Activated T-helper 2 cell treated with anti-CD3 and anti-CD28 coated beads, Interferon-gamma antibody, Interleukin-2, Interleukin-4, amounts not matched to agents 10 μg/mL and 5 μg/mL and 100 μg/mL, durations not matched to agents 14 hours and 24 hours and 36 hours (primary cell): ENCODE data around the gene FCSK. TPM values are rescaled to one million over a fixed set of nuclear protein-coding genes. Genes with fewer than 3 reads are reported as not detected.
"Not testable (repeated sequence)": the region's sequence is repeated elsewhere in the genome, so short reads cannot be mapped to it uniquely, and the experiment has no call there.

ENCODE experiments used
- DNase-seq: peaks from one replicate; pipeline ENCODE4 v3.0.0; 2021; ENCODE audit warnings: low spot score
- H3K27ac Mint-ChIP-seq: one replicate; pipeline ENCODE4 v1.8.0; 2021; ENCODE audit warnings: mixed read lengths
- H3K27me3 Mint-ChIP-seq: one replicate; pipeline ENCODE4 v1.8.0; 2021; ENCODE audit warnings: low read depth, mixed read lengths
- H3K36me3 Mint-ChIP-seq: one replicate; pipeline ENCODE4 v1.8.0; 2021; ENCODE audit warnings: low read depth, mixed read lengths
- H3K4me1 Mint-ChIP-seq: one replicate; pipeline ENCODE4 v1.8.0; 2021; ENCODE audit warnings: low read depth, mixed read lengths
- H3K4me3 Mint-ChIP-seq: one replicate; pipeline ENCODE4 v1.8.0; 2021; ENCODE audit warnings: low read depth, mild to moderate bottlenecking, moderate library complexity, mixed read lengths
- H3K9me3 Mint-ChIP-seq: one replicate; pipeline ENCODE4 v1.8.0; 2021; ENCODE audit warnings: mixed read lengths
- intact Hi-C: fragments of 100-400 bp; cut with micrococcal nuclease; formaldehyde crosslinking; loops from one replicate; pipeline ENCODE4 v1.15.1; 2023
- total RNA-seq: library from RNA; stranded (reverse); gene quantifications from 2 replicates; pipeline ENCODE4 v1.2.3, GENCODE V29; 2022

The FCSK gene
- total RNA-seq, 1 donor from 2014 or later = 19.7 TPM

DNA sequence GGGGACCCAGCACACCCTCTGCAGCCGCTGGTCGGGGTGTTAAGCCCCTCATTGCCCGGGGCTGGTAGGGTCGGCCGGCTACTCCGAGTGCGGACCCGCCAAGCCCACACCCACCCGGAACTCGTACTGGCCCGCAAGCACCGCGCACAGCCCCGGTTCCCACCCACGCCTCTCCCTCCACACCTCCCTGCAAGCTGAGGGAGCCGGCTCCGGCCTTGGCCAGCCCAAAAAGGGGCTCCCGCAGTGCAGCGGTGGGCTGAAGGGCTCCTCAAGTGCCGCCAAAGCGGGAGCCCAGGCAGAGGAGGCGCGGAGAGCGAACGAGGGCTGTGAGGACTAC lies 3.4 kb upstream of the FCSK start:
- DNase-seq, H3K27me3 Mint-ChIP-seq, H3K27ac Mint-ChIP-seq, H3K36me3 Mint-ChIP-seq, H3K9me3 Mint-ChIP-seq, intact Hi-C loops, H3K4me3 Mint-ChIP-seq: not testable (repeated sequence)
- peaks cover 16% of the 10 kb centered on the region for H3K4me1 Mint-ChIP-seq

DNA sequence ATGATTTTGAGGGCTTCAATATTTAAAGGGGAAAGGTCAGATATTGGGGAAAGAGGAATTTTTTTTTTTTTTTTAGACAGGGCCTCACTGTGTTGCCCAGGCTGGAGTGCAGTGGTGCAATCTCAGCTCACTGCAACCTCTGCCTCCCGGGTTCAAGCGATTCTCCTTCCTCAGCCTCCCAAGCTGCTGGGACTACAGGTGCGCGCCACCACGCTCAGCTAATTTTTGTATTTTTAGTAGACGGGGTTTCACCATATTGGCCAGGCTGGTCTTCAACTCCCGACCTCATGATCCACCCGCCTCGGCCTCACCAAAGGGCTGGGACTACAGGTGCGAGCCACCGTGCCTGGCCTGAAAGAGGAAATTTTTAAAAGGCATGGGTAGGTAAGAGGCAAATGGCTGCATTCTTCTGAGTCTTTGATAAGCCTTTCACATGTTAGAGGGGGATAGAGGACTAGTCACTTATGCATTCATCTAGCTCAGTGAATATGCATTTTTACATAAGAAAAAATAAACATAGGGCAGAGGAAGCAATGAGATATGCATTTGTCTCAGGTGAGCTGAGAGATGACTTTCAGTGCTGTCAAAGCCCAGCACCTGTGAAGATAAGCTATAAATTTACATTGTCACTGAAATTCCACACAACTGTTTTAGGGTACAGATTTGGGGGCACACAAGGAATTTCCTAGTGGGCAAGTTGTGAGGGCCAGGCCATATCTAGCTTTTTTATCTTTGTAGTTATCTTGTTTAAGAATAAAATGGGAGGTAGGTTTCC lies 1.1 kb upstream of the FCSK start:
- Mint-ChIP-seq H3K36me3 (no peaks in the 10 kb centered on the region), H3K4me3 (peak overlapping the region; percentile 88)
- intact Hi-C loops = no loop called here

DNA sequence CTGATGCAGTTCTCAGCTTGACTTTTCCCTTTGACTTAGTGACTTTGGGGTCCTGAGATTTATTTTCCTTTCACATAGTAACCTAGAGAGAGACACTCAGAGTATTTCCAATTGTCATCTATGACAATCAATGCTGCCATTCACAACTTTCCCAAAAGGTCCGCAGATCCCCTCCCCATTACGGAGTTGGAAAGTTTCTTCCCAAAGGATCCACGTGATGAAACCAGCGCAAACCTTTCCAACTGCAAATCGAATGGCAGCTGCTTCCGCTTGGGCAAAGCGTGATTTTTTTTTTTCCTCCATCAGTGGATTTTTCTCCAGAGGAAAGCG lies 538 bp upstream of the FCSK start:
- no peak for DNase-seq
- H3K9me3 Mint-ChIP-seq = no peaks in the 10 kb centered on the region
- no peaks in the 10 kb centered on the region for H3K27me3 Mint-ChIP-seq
- peak overlapping the region; percentile 78 for H3K27ac Mint-ChIP-seq
- H3K36me3 Mint-ChIP-seq = no peaks in the 10 kb centered on the region
- H3K4me1 Mint-ChIP-seq = peaks cover 16% of the 10 kb centered on the region
- H3K4me3 Mint-ChIP-seq = peak overlapping the region; percentile 88
- intact Hi-C loops = loop anchor here (1.0 kb wide), 2 partner anchors 15 to 59 kb away; partner anchors contain the start of gene ST3GAL2

More for the DNA sequence above, 1.1 kb upstream of the FCSK start:
- no peak for DNase-seq
- no peaks in the 10 kb centered on the region for H3K9me3 Mint-ChIP-seq
- peak overlapping the region; percentile 78 for H3K27ac Mint-ChIP-seq
- H3K4me1 Mint-ChIP-seq = peaks cover 16% of the 10 kb centered on the region
- no peaks in the 10 kb centered on the region for H3K27me3 Mint-ChIP-seq

DNA sequence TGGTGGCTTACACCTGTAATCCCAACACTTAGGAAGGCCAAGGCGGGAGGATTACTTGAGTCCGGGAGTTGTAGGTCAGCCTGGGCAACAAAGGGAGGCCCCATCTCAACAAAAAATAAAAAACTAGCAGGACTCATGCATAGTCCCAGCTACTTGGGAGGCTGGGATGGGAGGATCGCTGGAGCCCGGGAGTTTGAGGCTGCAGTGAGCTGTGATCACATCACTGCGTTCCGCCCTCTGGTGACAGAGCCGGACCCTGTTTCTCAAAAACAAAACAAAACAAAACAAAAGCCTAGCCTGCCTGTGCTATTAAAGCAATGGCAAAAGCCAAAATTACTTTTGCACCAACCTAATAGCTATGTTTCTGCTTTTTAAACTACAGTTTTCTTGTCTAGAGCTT lies 1.5 kb downstream of the FCSK start:
- intact Hi-C loops = no loop called here
- Mint-ChIP-seq H3K36me3 (no peaks in the 10 kb centered on the region), H3K27me3 (no peaks in the 10 kb centered on the region), H3K9me3 (no peaks in the 10 kb centered on the region), H3K4me3 (peak overlapping the region; percentile 15), H3K27ac (no peak overlapping the region), H3K4me1 (peaks cover 16% of the 10 kb centered on the region)
- no peak for DNase-seq

DNA sequence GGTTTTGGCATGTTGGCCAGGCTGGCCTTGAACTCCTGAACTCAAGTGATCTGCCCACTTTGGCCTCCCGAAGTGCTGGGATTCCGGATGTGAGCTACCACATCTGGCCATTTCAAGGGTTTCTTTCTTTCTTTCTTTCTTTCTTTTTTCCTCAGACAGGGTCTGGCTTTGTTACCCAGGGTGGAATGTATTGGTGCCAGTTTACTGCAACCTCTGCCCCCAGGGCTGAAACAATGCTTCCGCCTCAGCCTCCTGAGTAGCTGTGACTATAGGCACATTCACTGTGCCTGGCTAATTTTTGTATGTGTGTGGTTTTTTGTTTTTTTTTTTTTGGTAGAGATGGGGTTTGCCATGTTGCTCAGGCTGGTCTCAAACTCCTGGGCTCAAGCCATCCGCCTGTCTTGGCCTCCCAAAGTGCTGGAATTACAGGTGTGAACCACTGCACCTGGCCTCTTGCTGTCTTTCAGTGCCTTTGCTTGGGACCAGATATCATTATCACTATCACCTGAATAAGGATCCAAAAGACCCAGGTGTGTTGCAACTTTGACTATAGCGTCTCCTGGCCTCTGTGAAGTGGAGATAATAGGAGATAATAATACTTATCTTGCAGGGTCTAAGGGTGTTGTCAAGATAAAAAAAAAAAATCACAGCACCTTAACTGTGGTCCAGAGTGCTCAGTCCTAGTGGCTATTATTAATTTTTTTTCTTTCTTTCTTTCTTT lies 3.2 kb downstream of the FCSK start:
- intact Hi-C loops = no loop called here
- Mint-ChIP-seq H3K27me3 (no peaks in the 10 kb centered on the region), H3K9me3 (no peaks in the 10 kb centered on the region), H3K4me1 (peaks cover 16% of the 10 kb centered on the region), H3K27ac (no peak overlapping the region), H3K36me3 (no peaks in the 10 kb centered on the region), H3K4me3 (no peak overlapping the region)
- DNase-seq = no peak

DNA sequence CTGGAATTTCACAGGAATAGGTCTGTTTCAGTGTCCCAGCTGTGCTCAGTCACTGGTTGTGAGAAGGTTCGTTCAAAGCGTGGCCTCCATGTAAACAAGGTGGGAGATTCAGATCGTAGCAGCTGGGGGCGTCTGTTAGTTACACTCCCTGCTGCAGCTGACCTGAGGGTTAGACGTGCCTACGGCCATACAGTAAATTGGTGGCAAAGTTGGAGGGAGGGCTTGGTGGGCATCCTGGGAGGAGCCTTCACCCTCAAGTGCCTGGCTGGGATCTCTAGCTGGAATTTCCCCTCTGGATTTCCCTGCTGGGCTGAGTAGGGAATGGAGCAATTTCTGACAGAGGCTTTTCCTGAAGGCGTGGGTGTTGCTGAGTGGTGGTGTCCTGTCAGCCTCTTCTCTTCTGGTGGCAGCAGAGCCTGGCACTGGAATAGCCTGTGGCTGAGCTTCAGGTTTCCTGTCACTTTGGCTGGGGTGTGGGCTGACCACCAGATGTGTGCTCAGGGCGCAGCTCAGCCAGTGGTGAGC lies 6.4 kb downstream of the FCSK start:
- Mint-ChIP-seq H3K9me3 (no peaks in the 10 kb centered on the region), H3K4me1 (no peaks in the 10 kb centered on the region), H3K27ac (no peak overlapping the region), H3K36me3 (no peaks in the 10 kb centered on the region), H3K27me3 (no peaks in the 10 kb centered on the region), H3K4me3 (no peak overlapping the region)
- no peak for DNase-seq
- intact Hi-C loops = no loop called here

DNA sequence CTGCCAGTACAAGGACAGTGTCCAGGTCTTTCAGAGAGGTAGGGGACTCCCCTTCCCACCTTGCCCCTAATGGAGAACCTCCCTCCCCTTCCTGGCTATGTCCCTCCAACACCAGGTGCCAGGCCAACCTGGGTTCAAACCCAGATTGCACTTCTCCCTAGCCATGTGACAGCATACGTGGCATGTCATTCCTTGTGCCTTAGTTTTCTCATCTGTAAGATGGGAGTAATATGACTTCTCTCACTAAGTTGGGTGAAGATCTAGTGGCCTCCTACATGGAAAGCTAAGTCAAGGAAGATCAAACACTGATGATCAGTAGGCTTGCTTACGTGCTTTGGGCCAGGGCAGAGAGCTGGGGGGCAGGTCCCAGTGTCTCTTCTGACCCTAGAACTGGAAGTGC lies 8.8 kb downstream of the FCSK start:
- intact Hi-C loops = no loop called here
- Mint-ChIP-seq H3K9me3 (no peaks in the 10 kb centered on the region), H3K4me1 (no peaks in the 10 kb centered on the region), H3K36me3 (no peaks in the 10 kb centered on the region), H3K27ac (no peak overlapping the region), H3K4me3 (no peak overlapping the region), H3K27me3 (no peaks in the 10 kb centered on the region)
- DNase-seq = no peak

DNA sequence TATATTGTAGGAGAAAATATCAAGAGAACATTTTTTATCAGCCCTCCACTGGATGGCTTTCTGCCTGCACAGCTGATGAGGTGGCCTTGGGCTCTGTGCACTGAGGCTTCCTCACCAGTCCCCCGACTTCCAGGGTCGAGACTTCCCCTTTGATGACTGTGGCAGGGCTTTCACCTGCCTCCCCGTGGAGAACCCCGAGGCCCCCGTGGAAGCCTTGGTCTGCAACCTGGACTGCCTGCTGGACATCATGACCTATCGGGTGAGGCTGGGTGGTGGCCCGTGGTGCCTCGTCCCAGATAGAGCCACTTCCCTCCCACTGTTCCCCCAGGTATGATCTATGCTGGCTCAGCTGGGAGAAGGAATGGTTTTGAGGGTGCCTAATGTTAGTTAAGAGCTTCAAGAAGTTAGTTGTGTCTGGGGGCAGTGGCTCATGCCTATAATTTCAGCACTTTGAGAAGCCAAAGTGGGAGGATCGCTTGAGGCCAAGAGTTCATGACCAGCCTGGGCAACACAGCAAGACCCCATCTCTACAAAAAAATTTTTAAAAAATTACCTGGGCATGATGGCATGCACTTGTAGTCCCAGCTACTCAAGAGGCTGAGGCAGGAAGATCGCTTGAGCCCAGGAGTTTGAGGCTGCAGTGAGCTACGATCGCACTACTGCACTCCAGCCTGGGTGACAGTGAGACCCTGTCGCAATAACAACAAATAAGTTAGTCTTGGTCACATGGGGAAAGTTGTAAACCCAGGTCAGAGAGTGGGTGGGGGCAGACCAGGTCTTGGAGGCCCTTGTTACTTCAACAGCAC lies 11.8 kb downstream of the FCSK start:
- intact Hi-C loops = no loop called here
- H3K9me3 Mint-ChIP-seq = no peaks in the 10 kb centered on the region
- H3K4me1 Mint-ChIP-seq = no peaks in the 10 kb centered on the region
- no peaks in the 10 kb centered on the region for H3K27me3 Mint-ChIP-seq
- no peak overlapping the region for H3K4me3 Mint-ChIP-seq
- H3K27ac Mint-ChIP-seq = no peak overlapping the region
- H3K36me3 Mint-ChIP-seq = no peaks in the 10 kb centered on the region
- DNase-seq = no peak

DNA sequence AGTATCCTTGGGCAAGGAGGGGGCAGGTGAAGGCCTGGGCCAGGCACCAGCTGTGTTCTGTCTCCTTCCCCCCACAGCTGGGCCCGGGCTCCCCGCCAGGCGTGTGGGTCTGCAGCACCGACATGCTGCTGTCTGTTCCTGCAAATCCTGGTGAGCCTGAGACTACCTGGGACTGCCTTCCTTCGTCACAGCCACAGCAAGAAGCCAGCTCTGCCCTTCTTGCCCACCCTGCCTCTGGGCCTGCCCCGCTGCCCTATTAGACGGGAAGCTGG lies 12.3 kb downstream of the FCSK start:
- no peak overlapping the region for H3K4me3 Mint-ChIP-seq
- intact Hi-C loops = no loop called here
- no peaks in the 10 kb centered on the region for H3K27me3 Mint-ChIP-seq
- no peak overlapping the region for H3K27ac Mint-ChIP-seq
- H3K4me1 Mint-ChIP-seq = no peaks in the 10 kb centered on the region
- H3K36me3 Mint-ChIP-seq = no peaks in the 10 kb centered on the region
- H3K9me3 Mint-ChIP-seq = no peaks in the 10 kb centered on the region
- no peak for DNase-seq

DNA sequence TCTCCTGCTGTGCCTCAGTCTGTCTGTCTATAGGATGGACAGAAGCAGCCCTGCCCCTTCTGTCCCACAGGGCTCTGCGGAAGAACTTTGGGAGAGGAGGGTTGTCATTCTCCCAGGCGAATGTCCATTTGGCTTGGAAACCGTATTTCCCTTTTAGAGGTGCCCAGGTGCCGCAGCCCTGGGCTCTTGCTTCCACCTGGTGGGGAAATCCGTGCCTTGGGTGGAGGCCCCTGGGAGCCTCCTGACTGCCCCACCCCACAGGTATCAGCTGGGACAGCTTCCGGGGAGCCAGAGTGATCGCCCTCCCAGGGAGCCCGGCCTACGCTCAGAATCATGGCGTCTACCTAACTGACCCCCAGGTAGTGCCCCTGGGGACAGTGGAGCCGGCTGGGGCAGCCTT lies 12.7 kb downstream of the FCSK start:
- no peaks in the 10 kb centered on the region for H3K27me3 Mint-ChIP-seq
- intact Hi-C loops = no loop called here
- no peaks in the 10 kb centered on the region for H3K36me3 Mint-ChIP-seq
- no peak overlapping the region for H3K4me3 Mint-ChIP-seq
- no peaks in the 10 kb centered on the region for H3K4me1 Mint-ChIP-seq
- H3K27ac Mint-ChIP-seq = no peak overlapping the region
- no peak for DNase-seq
- H3K9me3 Mint-ChIP-seq = no peaks in the 10 kb centered on the region

DNA sequence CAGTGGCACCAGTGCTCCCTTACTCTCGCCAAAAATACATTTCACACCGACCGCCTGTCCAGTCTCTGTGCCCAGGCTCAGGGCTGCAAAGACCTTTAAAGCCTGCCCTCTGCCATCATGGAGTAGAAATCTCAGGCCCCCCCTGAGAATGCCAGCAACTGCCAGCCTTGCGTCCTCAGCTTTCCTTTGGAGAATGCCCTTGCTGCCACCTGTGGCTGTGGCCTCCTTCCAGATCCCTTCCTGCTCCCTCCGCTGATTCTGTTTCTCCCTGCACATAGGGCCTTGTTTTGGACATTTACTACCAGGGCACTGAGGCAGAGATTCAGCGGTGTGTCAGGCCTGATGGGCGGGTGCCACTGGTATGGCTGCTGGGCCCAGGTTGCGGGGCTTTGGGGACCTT lies 13.2 kb downstream of the FCSK start:
- H3K4me3 Mint-ChIP-seq = no peak overlapping the region
- no peaks in the 10 kb centered on the region for H3K27me3 Mint-ChIP-seq
- H3K36me3 Mint-ChIP-seq = no peaks in the 10 kb centered on the region
- H3K27ac Mint-ChIP-seq = no peak overlapping the region
- intact Hi-C loops = no loop called here
- H3K4me1 Mint-ChIP-seq = no peaks in the 10 kb centered on the region
- DNase-seq = no peak
- no peaks in the 10 kb centered on the region for H3K9me3 Mint-ChIP-seq

DNA sequence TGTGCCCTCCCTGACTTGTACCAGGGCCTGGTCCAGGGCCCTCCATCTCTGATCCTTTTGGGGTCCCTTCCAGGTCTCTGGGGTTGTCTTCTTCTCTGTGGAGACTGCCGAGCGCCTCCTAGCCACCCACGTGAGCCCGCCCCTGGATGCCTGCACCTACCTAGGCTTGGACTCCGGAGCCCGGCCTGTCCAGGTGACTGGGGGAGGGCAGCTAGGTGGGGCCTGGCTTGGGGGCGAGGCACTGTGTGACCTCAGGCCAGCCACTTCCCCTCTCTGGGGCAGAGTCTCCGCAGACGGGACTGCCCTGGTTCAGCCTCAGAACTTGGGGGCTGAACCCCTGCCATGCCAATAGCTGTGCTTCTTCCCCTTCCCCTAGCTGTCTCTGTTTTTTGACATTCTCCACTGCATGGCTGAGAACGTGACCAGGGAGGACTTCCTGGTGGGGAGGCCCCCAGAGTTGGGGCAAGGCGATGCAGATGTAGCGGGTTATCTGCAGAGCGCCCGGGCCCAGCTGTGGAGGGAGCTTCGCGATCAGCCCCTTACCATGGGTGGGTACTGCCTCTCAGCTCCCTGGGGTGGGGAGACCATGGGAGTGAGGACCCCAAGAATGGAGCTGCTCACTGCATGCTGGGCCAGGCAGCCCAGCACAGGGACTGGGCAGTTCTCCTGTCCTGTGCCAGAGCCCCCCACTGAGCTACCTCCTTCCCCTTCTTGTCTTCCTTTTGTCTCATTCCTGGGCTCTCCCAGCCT lies 14.6 kb downstream of the FCSK start:
- H3K4me1 Mint-ChIP-seq = no peaks in the 10 kb centered on the region
- peaks cover 4% of the 10 kb centered on the region for H3K36me3 Mint-ChIP-seq
- DNase-seq = no peak
- H3K27ac Mint-ChIP-seq = no peak overlapping the region
- H3K9me3 Mint-ChIP-seq = no peaks in the 10 kb centered on the region
- no peaks in the 10 kb centered on the region for H3K27me3 Mint-ChIP-seq
- H3K4me3 Mint-ChIP-seq = no peak overlapping the region
- intact Hi-C loops = no loop called here
